A549 treated with AZD9567 at 1 μM for 4 hours (cell line): ENCODE data around the gene ZHX3. TPM values are rescaled to one million over a fixed set of nuclear protein-coding genes. Genes with fewer than 3 reads are reported as not detected.

Experiments used
- total RNA-seq: library from RNA; stranded (reverse); fragments of 200-300 nt; extraction: Qiagen RNA extraction; gene quantifications from 5 replicates; pipeline ENCODE4 v1.2.3, GENCODE V29; 2022; ENCODE audit not compliant: insufficient read depth

Gene ZHX3, protein sequence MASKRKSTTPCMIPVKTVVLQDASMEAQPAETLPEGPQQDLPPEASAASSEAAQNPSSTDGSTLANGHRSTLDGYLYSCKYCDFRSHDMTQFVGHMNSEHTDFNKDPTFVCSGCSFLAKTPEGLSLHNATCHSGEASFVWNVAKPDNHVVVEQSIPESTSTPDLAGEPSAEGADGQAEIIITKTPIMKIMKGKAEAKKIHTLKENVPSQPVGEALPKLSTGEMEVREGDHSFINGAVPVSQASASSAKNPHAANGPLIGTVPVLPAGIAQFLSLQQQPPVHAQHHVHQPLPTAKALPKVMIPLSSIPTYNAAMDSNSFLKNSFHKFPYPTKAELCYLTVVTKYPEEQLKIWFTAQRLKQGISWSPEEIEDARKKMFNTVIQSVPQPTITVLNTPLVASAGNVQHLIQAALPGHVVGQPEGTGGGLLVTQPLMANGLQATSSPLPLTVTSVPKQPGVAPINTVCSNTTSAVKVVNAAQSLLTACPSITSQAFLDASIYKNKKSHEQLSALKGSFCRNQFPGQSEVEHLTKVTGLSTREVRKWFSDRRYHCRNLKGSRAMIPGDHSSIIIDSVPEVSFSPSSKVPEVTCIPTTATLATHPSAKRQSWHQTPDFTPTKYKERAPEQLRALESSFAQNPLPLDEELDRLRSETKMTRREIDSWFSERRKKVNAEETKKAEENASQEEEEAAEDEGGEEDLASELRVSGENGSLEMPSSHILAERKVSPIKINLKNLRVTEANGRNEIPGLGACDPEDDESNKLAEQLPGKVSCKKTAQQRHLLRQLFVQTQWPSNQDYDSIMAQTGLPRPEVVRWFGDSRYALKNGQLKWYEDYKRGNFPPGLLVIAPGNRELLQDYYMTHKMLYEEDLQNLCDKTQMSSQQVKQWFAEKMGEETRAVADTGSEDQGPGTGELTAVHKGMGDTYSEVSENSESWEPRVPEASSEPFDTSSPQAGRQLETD
- total RNA-seq = 5.6 to 8.1 TPM (median 6.5 TPM) in 5 replicates

GRCh38 chr20:41317546-41318270, at the start of gene ZHX3:
Gene ZHX3, minus strand, starts transcription at chr20:41317731. Its CDS starts 112,815 bp downstream, at chr20:41204916.

GRCh38 chr20:41366546-41367392, 49.2 kb upstream of the ZHX3 start, which contains the start of gene EMILIN3:
Gene EMILIN3, minus strand, starts transcription at chr20:41366818. Its CDS starts 184 bp downstream, at chr20:41366634.

GRCh38 chr20:41340327-41341055, 23.0 kb upstream of the ZHX3 start, which contains the start of gene LPIN3:
Gene LPIN3, plus strand, starts transcription at chr20:41340821. Its CDS starts 4,983 bp downstream, at chr20:41345804.

DNA sequence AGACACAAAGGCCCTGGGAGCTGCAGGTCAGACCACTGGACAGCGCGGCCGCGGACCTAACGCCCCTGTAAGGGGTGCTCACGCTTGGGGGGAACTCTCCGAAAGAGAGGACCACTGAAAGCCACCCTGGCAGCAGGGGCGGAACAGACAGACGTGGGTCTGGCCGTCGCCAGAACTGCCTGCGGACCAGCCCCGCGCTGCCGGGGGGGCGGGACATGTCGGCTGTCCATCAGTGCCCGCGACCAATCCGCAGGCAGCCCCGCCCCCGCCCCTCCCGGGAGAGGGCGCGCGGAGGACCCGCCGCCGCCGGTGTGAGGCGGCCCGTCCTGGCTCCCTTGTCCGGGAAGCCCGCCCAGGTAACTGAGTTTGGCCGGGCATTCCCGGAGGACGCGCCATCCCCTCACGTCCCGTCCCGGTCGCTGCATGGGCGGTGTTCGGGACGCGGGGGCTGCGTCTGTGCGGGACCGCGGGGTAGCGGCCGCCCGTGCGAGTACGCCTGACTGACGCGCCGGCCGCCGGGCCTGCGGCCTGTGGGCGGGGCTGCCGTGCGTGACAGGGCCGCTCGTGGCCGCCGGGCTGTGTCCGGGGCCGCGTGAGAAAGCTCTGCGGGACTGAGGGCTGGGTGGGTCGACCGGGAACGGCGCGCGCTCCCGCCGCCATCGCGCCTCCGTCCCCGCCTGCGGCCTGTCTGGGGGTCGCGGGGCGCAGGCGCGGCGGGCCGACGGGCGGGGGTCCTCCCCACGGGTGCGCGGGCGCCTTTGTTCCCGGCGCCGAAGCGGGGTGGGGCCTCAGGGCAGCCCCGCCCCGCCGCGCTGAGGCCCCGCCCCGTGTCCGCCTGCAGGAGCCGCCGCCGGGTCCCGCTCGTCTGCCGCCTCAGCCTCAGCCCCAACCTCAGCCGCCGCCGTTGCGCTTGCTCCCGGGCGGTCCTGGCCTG, 180.6 kb downstream of the ZHX3 start, which contains the start of gene PLCG1:
TSS of gene PLCG1 (plus strand) at position 864 of the 934 bp plus-strand sequence. CDS start 99 bp downstream, outside the sequence.

Other genes starting within 250 kb of the ZHX3 start
- 35.8 to 52.8 TPM (median 44.0 TPM) in 5 replicates for gene PLCG1, start 180.2 kb downstream of the ZHX3 start, total RNA-seq
- gene LPIN3, start 23.1 kb upstream of the ZHX3 start, total RNA-seq = 7.4 to 17.0 TPM (median 12.3 TPM) in 5 replicates
- 0.41 to 0.48 TPM (median 0.45 TPM) in 4 of 5 replicates, not detected in the other for gene EMILIN3, start 49.1 kb upstream of the ZHX3 start, total RNA-seq